ENCODE measurements around the gene YBEY. TPM values are rescaled to one million over a fixed set of nuclear protein-coding genes. Genes with fewer than 3 reads are reported as not detected.
"Not testable (repeated sequence)": the region's sequence is repeated elsewhere in the genome, so short reads cannot be mapped to it uniquely, and the experiment has no call there.

The YBEY gene
- total RNA-seq = 10 to 100 TPM in 1 of 2 donors, 1 to 10 TPM in 1; 8.0 to 12.4 TPM

GRCh38 chr21:46285761-46286647 is at the start of gene YBEY:
YBEY (plus strand) TSS chr21:46286342; CDS start chr21:46286914, 572 bp downstream.
- H3K36me3 ChIP-seq = peaks cover 1% of the 10 kb centered on the region
- no peaks in the 10 kb centered on the region for H3K9me3 ChIP-seq
- H3K9ac ChIP-seq (ENCODE audit: low read depth in 2 of 2, low read length in 2 of 2) = peak within 1 kb of the TSS; percentile 75 to 99
- DNase-seq = peak; percentile 91
- no peaks in the 10 kb centered on the region for H3K27me3 ChIP-seq
- TF ChIP-seq, protein P1, sequence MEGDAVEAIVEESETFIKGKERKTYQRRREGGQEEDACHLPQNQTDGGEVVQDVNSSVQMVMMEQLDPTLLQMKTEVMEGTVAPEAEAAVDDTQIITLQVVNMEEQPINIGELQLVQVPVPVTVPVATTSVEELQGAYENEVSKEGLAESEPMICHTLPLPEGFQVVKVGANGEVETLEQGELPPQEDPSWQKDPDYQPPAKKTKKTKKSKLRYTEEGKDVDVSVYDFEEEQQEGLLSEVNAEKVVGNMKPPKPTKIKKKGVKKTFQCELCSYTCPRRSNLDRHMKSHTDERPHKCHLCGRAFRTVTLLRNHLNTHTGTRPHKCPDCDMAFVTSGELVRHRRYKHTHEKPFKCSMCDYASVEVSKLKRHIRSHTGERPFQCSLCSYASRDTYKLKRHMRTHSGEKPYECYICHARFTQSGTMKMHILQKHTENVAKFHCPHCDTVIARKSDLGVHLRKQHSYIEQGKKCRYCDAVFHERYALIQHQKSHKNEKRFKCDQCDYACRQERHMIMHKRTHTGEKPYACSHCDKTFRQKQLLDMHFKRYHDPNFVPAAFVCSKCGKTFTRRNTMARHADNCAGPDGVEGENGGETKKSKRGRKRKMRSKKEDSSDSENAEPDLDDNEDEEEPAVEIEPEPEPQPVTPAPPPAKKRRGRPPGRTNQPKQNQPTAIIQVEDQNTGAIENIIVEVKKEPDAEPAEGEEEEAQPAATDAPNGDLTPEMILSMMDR (IDR thresholded peaks at IDR 0.05) = no peak
- H3K4me3 ChIP-seq = peak within 1 kb of the TSS; percentile 73
- H3K4me1 ChIP-seq = peaks cover 29% of the 10 kb centered on the region
- intact Hi-C loops (cut with DNase I) = loop anchor here (5.0 kb wide), 1 partner anchor 36 kb away; the partner anchor contains the start of genes C21orf58 and PCNT
- peak within 1 kb of the TSS; percentile 89 for H3K27ac ChIP-seq

DNA sequence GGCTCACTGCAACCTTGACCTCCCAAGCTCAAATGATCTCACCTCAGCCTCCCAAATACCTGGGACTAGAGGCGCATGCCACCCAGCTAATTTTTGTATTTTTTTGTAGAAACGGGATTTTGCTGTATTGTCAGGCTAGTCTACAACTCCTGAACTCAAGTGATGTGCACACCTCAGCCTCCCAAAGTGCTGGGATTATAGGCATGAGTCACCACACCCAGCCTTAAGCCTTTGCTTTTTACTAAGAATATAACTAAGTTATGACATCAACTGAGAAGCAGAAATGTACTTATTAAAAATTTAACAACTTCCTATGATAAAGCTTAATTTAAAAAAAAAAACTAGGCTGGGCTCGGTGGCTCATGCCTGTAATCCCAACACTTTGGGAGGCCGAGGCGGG is 48.7 kb upstream of the YBEY start:
- Histone ChIP-seq H3K9ac (ENCODE audit: low read depth in 2 of 2, low read length in 2 of 2) (no peak overlapping the region), H3K36me3 (peaks cover 12% of the 10 kb centered on the region), H3K9me3 (no peaks in the 10 kb centered on the region), H3K4me1 (no peaks in the 10 kb centered on the region), H3K4me3 (no peak overlapping the region), H3K27ac (no peak overlapping the region), H3K27me3 (no peaks in the 10 kb centered on the region)
- no peak for DNase-seq
- intact Hi-C loops (cut with DNase I) = no loop called here
- TF ChIP-seq, protein P1 (IDR thresholded peaks at IDR 0.05) = no peak

DNA sequence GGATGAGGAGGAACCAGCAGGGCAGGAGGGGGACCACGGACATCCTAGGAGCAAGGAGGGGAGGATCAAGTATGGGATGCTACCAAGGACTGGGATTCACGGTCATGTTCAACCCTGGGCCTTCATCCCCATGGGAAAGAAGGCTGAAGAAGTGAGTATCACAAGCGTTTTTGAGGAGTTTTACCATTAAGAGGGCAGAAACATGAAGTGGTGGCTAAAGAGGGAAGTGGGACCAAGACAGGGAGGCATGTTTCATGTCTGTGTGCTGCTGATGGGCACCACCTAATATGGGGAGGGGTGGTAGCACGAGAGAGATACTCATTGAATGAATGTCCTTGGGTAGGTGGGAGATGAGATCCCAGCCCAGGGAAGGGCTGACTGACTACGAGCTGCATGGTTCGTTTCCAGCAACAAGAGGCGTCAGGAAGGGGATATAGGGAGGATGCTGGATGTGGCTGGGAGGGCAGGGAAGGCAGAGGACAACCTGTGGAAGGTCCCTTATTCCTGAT is 46.3 kb upstream of the YBEY start:
- H3K4me1 ChIP-seq = no peaks in the 10 kb centered on the region
- no peak overlapping the region for H3K4me3 ChIP-seq
- H3K9me3 ChIP-seq = no peaks in the 10 kb centered on the region
- H3K27ac ChIP-seq = no peak overlapping the region
- H3K36me3 ChIP-seq = peaks cover 32% of the 10 kb centered on the region
- TF ChIP-seq, protein P1 (IDR thresholded peaks at IDR 0.05) = no peak
- H3K27me3 ChIP-seq = no peaks in the 10 kb centered on the region
- intact Hi-C loops (cut with DNase I) = no loop called here
- H3K9ac ChIP-seq (ENCODE audit: low read depth in 2 of 2, low read length in 2 of 2) = no peak overlapping the region
- DNase-seq = no peak

GRCh38 chr21:46241577-46241976 is 44.6 kb upstream of the YBEY start:
- H3K9me3 ChIP-seq; H3K9ac ChIP-seq (ENCODE audit: low read depth in 2 of 2, low read length in 2 of 2); H3K27ac ChIP-seq; H3K4me3 ChIP-seq; H3K4me1 ChIP-seq; intact Hi-C loops (cut with DNase I); H3K27me3 ChIP-seq; DNase-seq: not testable (repeated sequence)
- H3K36me3 ChIP-seq = peaks cover 39% of the 10 kb centered on the region

DNA sequence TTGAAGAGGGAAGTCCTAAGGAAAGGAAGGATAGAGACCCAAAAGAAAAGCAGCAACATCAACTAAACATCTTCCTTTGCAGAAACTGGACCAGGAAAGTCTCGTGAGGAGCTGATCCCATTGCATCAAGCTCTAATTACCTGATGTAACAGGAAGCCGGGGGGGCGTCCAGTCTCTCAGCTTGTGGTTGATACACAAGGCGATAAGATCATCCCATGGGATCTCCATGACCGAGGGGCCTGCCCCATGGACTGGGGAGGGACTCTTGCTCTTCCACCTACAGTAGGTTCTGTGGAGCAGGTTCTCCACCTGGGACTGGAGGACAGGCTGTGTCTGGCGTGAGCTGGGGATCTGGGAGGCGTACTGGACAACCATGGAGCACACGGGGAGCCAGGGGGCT is 42.8 kb upstream of the YBEY start:
- Histone ChIP-seq H3K4me3 (no peak overlapping the region), H3K9ac (ENCODE audit: low read depth in 2 of 2, low read length in 2 of 2) (no peak overlapping the region), H3K4me1 (no peaks in the 10 kb centered on the region), H3K27me3 (no peaks in the 10 kb centered on the region), H3K9me3 (no peaks in the 10 kb centered on the region), H3K36me3 (peaks cover 39% of the 10 kb centered on the region), H3K27ac (no peak overlapping the region)
- DNase-seq = no peak
- TF ChIP-seq, protein P1 (IDR thresholded peaks at IDR 0.05) = no peak
- intact Hi-C loops (cut with DNase I) = no loop called here

DNA sequence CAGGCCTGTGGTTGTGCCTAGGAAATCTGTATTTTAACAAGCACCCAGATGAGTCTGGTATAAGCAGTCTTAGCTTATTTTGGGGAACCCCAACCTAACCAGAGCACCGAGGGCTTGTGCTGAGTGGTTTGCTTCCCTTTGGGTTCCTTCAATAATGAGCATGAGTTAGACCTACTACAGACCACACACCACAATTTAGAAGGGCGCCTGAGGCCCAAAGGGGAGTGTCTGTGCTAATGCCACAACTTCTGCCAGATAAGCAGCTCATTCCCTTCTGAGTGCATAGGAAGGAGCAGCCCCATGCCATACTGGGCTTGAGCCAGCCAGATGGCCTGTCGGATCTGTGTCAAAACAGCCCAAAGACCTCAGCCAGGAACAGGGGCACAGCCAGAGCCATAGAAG is 42.2 kb upstream of the YBEY start:
- Histone ChIP-seq H3K9ac (ENCODE audit: low read depth in 2 of 2, low read length in 2 of 2) (no peak overlapping the region), H3K27me3 (no peaks in the 10 kb centered on the region), H3K4me1 (no peaks in the 10 kb centered on the region), H3K9me3 (no peaks in the 10 kb centered on the region), H3K27ac (no peak overlapping the region), H3K4me3 (no peak overlapping the region), H3K36me3 (peaks cover 39% of the 10 kb centered on the region)
- TF ChIP-seq, protein P1 (IDR thresholded peaks at IDR 0.05) = no peak
- DNase-seq = no peak
- intact Hi-C loops (cut with DNase I) = no loop called here

Measured in colonic mucosa (tissue), 4 donors.